ENCODE data around the gene MBTD1. TPM values are rescaled to one million over a fixed set of nuclear protein-coding genes. Genes with fewer than 3 reads are reported as not detected.
"Not testable (repeated sequence)": the region's sequence is repeated elsewhere in the genome, so short reads cannot be mapped to it uniquely, and the experiment has no call there.

Gene MBTD1
- total RNA-seq, 4 donors from 2014 or later: 11.2 to 22.4 (median 15.6) TPM

GRCh38 chr17:51231999-51232398 is 27.9 kb downstream of the MBTD1 start:
- ATAC-seq (ENCODE audit: low FRiP score) (no peak), DNase-seq (ENCODE audit: low spot score) (no peak)
- TF ChIP-seq CTCF (IDR thresholded peaks at IDR 0.05): no peak

- ATAC-seq (ENCODE audit: low FRiP score): no peak
- no peak for TF ChIP-seq CTCF (IDR thresholded peaks at IDR 0.05)
- no peak for DNase-seq (ENCODE audit: low spot score)
Measured at GRCh38 chr17:51230306-51230705, 29.5 kb downstream of the MBTD1 start.

GRCh38 chr17:51229889-51230288 is 30.0 kb downstream of the MBTD1 start:
- DNase-seq (ENCODE audit: low spot score) (no peak), ATAC-seq (ENCODE audit: low FRiP score) (no peak)
- no peak for TF ChIP-seq CTCF (IDR thresholded peaks at IDR 0.05)

- ATAC-seq (ENCODE audit: low FRiP score): no peak
- no peak for TF ChIP-seq CTCF (IDR thresholded peaks at IDR 0.05)
- DNase-seq (ENCODE audit: low spot score): no peak
Measured at GRCh38 chr17:51228161-51228560, 31.7 kb downstream of the MBTD1 start.

GRCh38 chr17:51225523-51225922 is 34.3 kb downstream of the MBTD1 start:
- DNase-seq (ENCODE audit: low spot score); ATAC-seq (ENCODE audit: low FRiP score): not testable (repeated sequence)

- DNase-seq (ENCODE audit: low spot score) (no peak), ATAC-seq (ENCODE audit: low FRiP score) (no peak)
- TF ChIP-seq CTCF (IDR thresholded peaks at IDR 0.05): no peak
Measured at GRCh38 chr17:51224402-51225262, 35.2 kb downstream of the MBTD1 start.

GRCh38 chr17:51221322-51221721 is 38.5 kb downstream of the MBTD1 start:
- ATAC-seq (ENCODE audit: low FRiP score): no peak
- DNase-seq (ENCODE audit: low spot score): no peak
- no peak for TF ChIP-seq CTCF (IDR thresholded peaks at IDR 0.05)
